Measurements from ENCODE around the gene ZNF740.

Gene ZNF740

GRCh38 chr12:53211476-53212381 lies 31.2 kb downstream of the ZNF740 start:
- DNase-seq (ENCODE audit: low read depth, low spot score) = no peak
- TF ChIP-seq CTCF (IDR thresholded peaks at IDR 0.05; ENCODE audit: low read depth, low read length) = peak; percentile 54
- H3K4me3 ChIP-seq (ENCODE audit: low read depth, low read length) = no peak overlapping the region

GRCh38 chr12:53212931-53213330 lies 32.4 kb downstream of the ZNF740 start:
- TF ChIP-seq CTCF (IDR thresholded peaks at IDR 0.05; ENCODE audit: low read depth, low read length) = no peak
- no peak overlapping the region for H3K4me3 ChIP-seq (ENCODE audit: low read depth, low read length)
- in situ Hi-C loops (cut with HindIII; ENCODE audit: low sequenced_read_pairs) = no loop called here
- DNase-seq (ENCODE audit: low read depth, low spot score) = no peak

More at GRCh38 chr12:53211476-53212381, 31.2 kb downstream of the ZNF740 start:
- in situ Hi-C loops (cut with HindIII; ENCODE audit: low sequenced_read_pairs) = no loop called here

GRCh38 chr12:53213348-53213747 lies 32.8 kb downstream of the ZNF740 start:
- peak; percentile 95 for TF ChIP-seq CTCF (IDR thresholded peaks at IDR 0.05; ENCODE audit: low read depth, low read length)
- in situ Hi-C loops (cut with HindIII; ENCODE audit: low sequenced_read_pairs) = no loop called here
- no peak overlapping the region for H3K4me3 ChIP-seq (ENCODE audit: low read depth, low read length)
- peak; percentile 66 for DNase-seq (ENCODE audit: low read depth, low spot score)

- H3K4me3 ChIP-seq (ENCODE audit: low read depth, low read length) = no peak overlapping the region
- DNase-seq (ENCODE audit: low read depth, low spot score) = no peak
- in situ Hi-C loops (cut with HindIII; ENCODE audit: low sequenced_read_pairs) = no loop called here
- no peak for TF ChIP-seq CTCF (IDR thresholded peaks at IDR 0.05; ENCODE audit: low read depth, low read length)
Measured at GRCh38 chr12:53214221-53214620, 33.7 kb downstream of the ZNF740 start.

GRCh38 chr12:53214687-53215455 lies 34.3 kb downstream of the ZNF740 start:
- in situ Hi-C loops (cut with HindIII; ENCODE audit: low sequenced_read_pairs) = no loop called here
- H3K4me3 ChIP-seq (ENCODE audit: low read depth, low read length) = no peak overlapping the region
- no peak for DNase-seq (ENCODE audit: low read depth, low spot score)
- no peak for TF ChIP-seq CTCF (IDR thresholded peaks at IDR 0.05; ENCODE audit: low read depth, low read length)

- no peak for DNase-seq (ENCODE audit: low read depth, low spot score)
- no peak for TF ChIP-seq CTCF (IDR thresholded peaks at IDR 0.05; ENCODE audit: low read depth, low read length)
- H3K4me3 ChIP-seq (ENCODE audit: low read depth, low read length) = no peak overlapping the region
- in situ Hi-C loops (cut with HindIII; ENCODE audit: low sequenced_read_pairs) = no loop called here
Measured at GRCh38 chr12:53215497-53215896, 35.0 kb downstream of the ZNF740 start.

Measured in astrocyte of the spinal cord (primary cell).